Tibial nerve (tissue), 3 donors: ENCODE results near the gene VEGFA.

Experiments
- CTCF ChIP-seq, 5 experiments: fragments of 200-600 bp in 3 of 5; fragments of 450-650 bp in 2 of 5; sonication (generic) in 3 of 5; IDR thresholded peaks; one replicate each; pipeline ENCODE4 v1.5.1; 2016 to 2019; ENCODE audit warnings: antibody characterized with exemption in 5 of 5, mild to moderate bottlenecking in 3 of 5, moderate library complexity in 2 of 5
- POLR2A ChIP-seq, 2 donors: fragments of 450-650 bp; IDR thresholded peaks; one replicate each; pipeline ENCODE4 v1.6.1; 2017; ENCODE audit warnings: antibody characterized with exemption in 2 of 2, mild to moderate bottlenecking in 2 of 2, moderate library complexity in 2 of 2

GRCh38 chr6:43744931-43745727 lies 24.9 kb upstream of the VEGFA start:
- TF ChIP-seq CTCF (IDR thresholded peaks at IDR 0.05) (no peak), POLR2A (IDR thresholded peaks at IDR 0.05) (no peak)
